ENCODE measurements around the gene TADA3. TPM values are rescaled to one million over a fixed set of nuclear protein-coding genes. Genes with fewer than 3 reads are reported as not detected.

TADA3 gene
- total RNA-seq, 1 donor from 2014 or later = 54.5 TPM

- Mint-ChIP-seq H3K36me3 (ENCODE audit: low read depth, unreplicated experiment) (peaks cover 31% of the 10 kb centered on the region), H3K4me1 (ENCODE audit: low read depth, unreplicated experiment) (peaks cover 19% of the 10 kb centered on the region), H3K4me3 (ENCODE audit: unreplicated experiment) (no peak overlapping the region), H3K27ac (ENCODE audit: unreplicated experiment) (no peak overlapping the region), H3K9me3 (ENCODE audit: unreplicated experiment) (no peaks in the 10 kb centered on the region), H3K27me3 (ENCODE audit: low read depth, unreplicated experiment) (no peaks in the 10 kb centered on the region)
- no peak overlapping the region for H3K4me3 ChIP-seq (ENCODE audit: insufficient read depth, low read depth, low read length)
- no peaks in the 10 kb centered on the region for H3K4me1 ChIP-seq (ENCODE audit: insufficient read depth, low read length)
- H4K20me1 ChIP-seq (ENCODE audit: insufficient read depth, low read length) = no peaks in the 10 kb centered on the region
- H3K9me3 ChIP-seq (ENCODE audit: insufficient read depth, low read depth, low read length) = no peaks in the 10 kb centered on the region
- H3K4me2 ChIP-seq (ENCODE audit: low read length) = no peak overlapping the region
- DNase-seq (ENCODE audit: low read depth) (no peak), FAIRE-seq (no peak)
- H2AFZ ChIP-seq (ENCODE audit: low read depth, low read length) = no peak overlapping the region
- TF ChIP-seq EZH2 (IDR thresholded peaks at IDR 0.05; ENCODE audit: insufficient read depth, low read length) = no peak
- TF ChIP-seq CTCF (IDR thresholded peaks at IDR 0.05; ENCODE audit: insufficient read depth, low read depth, low read length) = no peak
- no peaks in the 10 kb centered on the region for H3K27me3 ChIP-seq (ENCODE audit: insufficient read depth, low read length)
- no peak overlapping the region for H3K27ac ChIP-seq (ENCODE audit: low read depth, low read length)
- H3K79me2 ChIP-seq (ENCODE audit: insufficient read depth, low read length) = no peaks in the 10 kb centered on the region
- H3K36me3 ChIP-seq (ENCODE audit: insufficient read depth, low read length) = peaks cover 31% of the 10 kb centered on the region
- no peak overlapping the region for H3K9ac ChIP-seq (ENCODE audit: low read length)
These were observed 7.3 kb downstream of the TADA3 start for GRCh38 chr3:9784965-9785364.

- peaks cover 24% of the 10 kb centered on the region for H3K36me3 Mint-ChIP-seq (ENCODE audit: low read depth, unreplicated experiment)
- no peak overlapping the region for H3K4me3 Mint-ChIP-seq (ENCODE audit: unreplicated experiment)
- peaks cover 31% of the 10 kb centered on the region for H3K36me3 ChIP-seq (ENCODE audit: insufficient read depth, low read length)
- H3K4me1 Mint-ChIP-seq (ENCODE audit: low read depth, unreplicated experiment) = peaks cover 28% of the 10 kb centered on the region
- FAIRE-seq (no peak), DNase-seq (ENCODE audit: low read depth) (no peak)
- H3K9ac ChIP-seq (ENCODE audit: low read length) = no peak overlapping the region
- no peaks in the 10 kb centered on the region for H4K20me1 ChIP-seq (ENCODE audit: insufficient read depth, low read length)
- no peak overlapping the region for H3K27ac ChIP-seq (ENCODE audit: low read depth, low read length)
- no peaks in the 10 kb centered on the region for H3K79me2 ChIP-seq (ENCODE audit: insufficient read depth, low read length)
- TF ChIP-seq CTCF (IDR thresholded peaks at IDR 0.05; ENCODE audit: insufficient read depth, low read depth, low read length) (no peak), EZH2 (IDR thresholded peaks at IDR 0.05; ENCODE audit: insufficient read depth, low read length) (no peak)
- peaks cover 1% of the 10 kb centered on the region for H3K4me1 ChIP-seq (ENCODE audit: insufficient read depth, low read length)
- no peaks in the 10 kb centered on the region for H3K9me3 Mint-ChIP-seq (ENCODE audit: unreplicated experiment)
- no peaks in the 10 kb centered on the region for H3K27me3 ChIP-seq (ENCODE audit: insufficient read depth, low read length)
- H2AFZ ChIP-seq (ENCODE audit: low read depth, low read length) = no peak overlapping the region
- no peak overlapping the region for H3K4me2 ChIP-seq (ENCODE audit: low read length)
- no peak overlapping the region for H3K4me3 ChIP-seq (ENCODE audit: insufficient read depth, low read depth, low read length)
- H3K9me3 ChIP-seq (ENCODE audit: insufficient read depth, low read depth, low read length) = no peaks in the 10 kb centered on the region
- H3K27me3 Mint-ChIP-seq (ENCODE audit: low read depth, unreplicated experiment) = no peaks in the 10 kb centered on the region
- H3K27ac Mint-ChIP-seq (ENCODE audit: unreplicated experiment) = no peak overlapping the region
These were observed 8.3 kb downstream of the TADA3 start for GRCh38 chr3:9783954-9784353.

- DNase-seq (ENCODE audit: low read depth) = no peak
- Histone ChIP-seq H3K27ac (ENCODE audit: low read depth, low read length) (no peak overlapping the region), H3K9ac (ENCODE audit: low read length) (no peak overlapping the region), H3K4me1 (ENCODE audit: insufficient read depth, low read length) (peaks cover 12% of the 10 kb centered on the region), H3K27me3 (ENCODE audit: insufficient read depth, low read length) (no peaks in the 10 kb centered on the region), H3K4me3 (ENCODE audit: insufficient read depth, low read depth, low read length) (no peak overlapping the region), H3K4me2 (ENCODE audit: low read length) (no peak overlapping the region), H4K20me1 (ENCODE audit: insufficient read depth, low read length) (no peaks in the 10 kb centered on the region), H2AFZ (ENCODE audit: low read depth, low read length) (no peak overlapping the region), H3K36me3 (ENCODE audit: insufficient read depth, low read length) (peaks cover 31% of the 10 kb centered on the region), H3K79me2 (ENCODE audit: insufficient read depth, low read length) (no peaks in the 10 kb centered on the region), H3K9me3 (ENCODE audit: insufficient read depth, low read depth, low read length) (no peaks in the 10 kb centered on the region)
- no peak overlapping the region for H3K4me3 Mint-ChIP-seq (ENCODE audit: unreplicated experiment)
- H3K36me3 Mint-ChIP-seq (ENCODE audit: low read depth, unreplicated experiment) = peaks cover 22% of the 10 kb centered on the region
- H3K27me3 Mint-ChIP-seq (ENCODE audit: low read depth, unreplicated experiment) = no peaks in the 10 kb centered on the region
- no peak for FAIRE-seq
- no peak overlapping the region for H3K27ac Mint-ChIP-seq (ENCODE audit: unreplicated experiment)
- no peaks in the 10 kb centered on the region for H3K9me3 Mint-ChIP-seq (ENCODE audit: unreplicated experiment)
- TF ChIP-seq EZH2 (IDR thresholded peaks at IDR 0.05; ENCODE audit: insufficient read depth, low read length) (no peak), CTCF (IDR thresholded peaks at IDR 0.05; ENCODE audit: insufficient read depth, low read depth, low read length) (no peak)
- peaks cover 37% of the 10 kb centered on the region for H3K4me1 Mint-ChIP-seq (ENCODE audit: low read depth, unreplicated experiment)
These were observed 9.5 kb downstream of the TADA3 start for GRCh38 chr3:9782770-9783169.
